Smooth muscle cell of the brain vasculature (primary cell): ENCODE measurements around the gene MSH2.

ENCODE experiments used
- DNase-seq: peaks from one replicate; pipeline ENCODE4 v3.0.0-alpha.2; 2012; ENCODE audit warnings: low read depth, low spot score

MSH2 gene

GRCh38 chr2:47508641-47509040 lies 105.7 kb downstream of the MSH2 start:
- DNase-seq: no peak

GRCh38 chr2:47509250-47509649 lies 106.3 kb downstream of the MSH2 start:
- no peak for DNase-seq

GRCh38 chr2:47509821-47510385 lies 106.9 kb downstream of the MSH2 start:
- no peak for DNase-seq

- DNase-seq: no peak
These were observed 107.8 kb downstream of the MSH2 start for GRCh38 chr2:47510745-47511144.

GRCh38 chr2:47512581-47513083 lies 109.7 kb downstream of the MSH2 start:
- no peak for DNase-seq

- no peak for DNase-seq
These were observed 111.1 kb downstream of the MSH2 start for GRCh38 chr2:47513981-47514520.

- no peak for DNase-seq
These were observed 113.6 kb downstream of the MSH2 start for GRCh38 chr2:47516360-47517104.

GRCh38 chr2:47518497-47519146 lies 115.7 kb downstream of the MSH2 start:
- DNase-seq: no peak

- DNase-seq: no peak
These were observed 116.2 kb downstream of the MSH2 start for GRCh38 chr2:47519147-47519537.

- no peak for DNase-seq
These were observed 116.8 kb downstream of the MSH2 start for GRCh38 chr2:47519604-47520301.

GRCh38 chr2:47520302-47520630 lies 117.3 kb downstream of the MSH2 start:
- DNase-seq: no peak

- no peak for DNase-seq
These were observed 118.1 kb downstream of the MSH2 start for GRCh38 chr2:47520825-47521665.

GRCh38 chr2:47521666-47522285 lies 118.8 kb downstream of the MSH2 start:
- no peak for DNase-seq

GRCh38 chr2:47525167-47525566 lies 122.2 kb downstream of the MSH2 start:
- no peak for DNase-seq

- no peak for DNase-seq
These were observed 125.5 kb downstream of the MSH2 start for GRCh38 chr2:47528455-47528854.

- no peak for DNase-seq
These were observed 125.9 kb downstream of the MSH2 start for GRCh38 chr2:47528874-47529273.

- DNase-seq: no peak
These were observed 127.3 kb downstream of the MSH2 start for GRCh38 chr2:47530105-47530760.

- no peak for DNase-seq
These were observed 128.6 kb downstream of the MSH2 start for GRCh38 chr2:47531378-47532042.
